Calu3 (cell line): ENCODE results near the gene H1-8. TPM values are rescaled to one million over a fixed set of nuclear protein-coding genes. Genes with fewer than 3 reads are reported as not detected.

Experiments
- BruUV-seq: library from RNA; stranded (reverse); fragments of 400-500 nt; replicated peaks from 2 replicates; lab custom pipeline; 2021; lab: Mats Ljungman, UMichigan
- CTCF ChIA-PET: fragments of 300-600 bp; sonication (Branson Sonifier 250); formaldehyde crosslinking; loops from one replicate; lab custom pipeline; 2022; ENCODE audit warnings: antibody characterized with exemption; lab: Charles Lee
- DNase-seq: peaks from one replicate; pipeline ENCODE4 v3.0.0; 2022
- H3K27ac Mint-ChIP-seq: one replicate; pipeline ENCODE4 v1.8.0; 2022; ENCODE audit warnings: mixed read lengths; ENCODE audit not compliant: unreplicated experiment
- H3K27me3 Mint-ChIP-seq: one replicate; pipeline ENCODE4 v1.8.0; 2022; ENCODE audit warnings: mixed read lengths; ENCODE audit not compliant: unreplicated experiment
- H3K36me3 Mint-ChIP-seq: one replicate; pipeline ENCODE4 v1.8.0; 2022; ENCODE audit warnings: mild to moderate bottlenecking, moderate library complexity, mixed read lengths; ENCODE audit not compliant: insufficient read depth, unreplicated experiment
- H3K4me1 Mint-ChIP-seq: one replicate; pipeline ENCODE4 v1.8.0; 2022; ENCODE audit warnings: mild to moderate bottlenecking, low read depth, mixed read lengths; ENCODE audit not compliant: unreplicated experiment
- H3K4me3 Mint-ChIP-seq: one replicate; pipeline ENCODE4 v1.8.0; 2022; ENCODE audit warnings: mild to moderate bottlenecking, low read depth, moderate library complexity, mixed read lengths; ENCODE audit not compliant: unreplicated experiment
- H3K9me3 Mint-ChIP-seq: one replicate; pipeline ENCODE4 v1.8.0; 2022; ENCODE audit warnings: low read depth, mixed read lengths; ENCODE audit not compliant: unreplicated experiment
- intact Hi-C: fragments of 100-400 bp; cut with micrococcal nuclease; formaldehyde crosslinking; loops from one replicate; pipeline ENCODE4 v1.10.0; 2022; ENCODE audit not compliant: unreplicated experiment
- total RNA-seq: library from RNA; stranded (reverse); gene quantifications from 2 replicates; pipeline ENCODE4 v1.2.3, GENCODE V29; 2022
- TF ChIP-seq, protein P1 (sequence below): fragments of 200-600 bp; IDR thresholded peaks from one replicate; pipeline ENCODE4 v1.8.0; 2022; ENCODE audit warnings: antibody characterized with exemption; ENCODE audit not compliant: unreplicated experiment

The H1-8 gene
- total RNA-seq, 1 experiment from 2014 or later: not detected

DNA sequence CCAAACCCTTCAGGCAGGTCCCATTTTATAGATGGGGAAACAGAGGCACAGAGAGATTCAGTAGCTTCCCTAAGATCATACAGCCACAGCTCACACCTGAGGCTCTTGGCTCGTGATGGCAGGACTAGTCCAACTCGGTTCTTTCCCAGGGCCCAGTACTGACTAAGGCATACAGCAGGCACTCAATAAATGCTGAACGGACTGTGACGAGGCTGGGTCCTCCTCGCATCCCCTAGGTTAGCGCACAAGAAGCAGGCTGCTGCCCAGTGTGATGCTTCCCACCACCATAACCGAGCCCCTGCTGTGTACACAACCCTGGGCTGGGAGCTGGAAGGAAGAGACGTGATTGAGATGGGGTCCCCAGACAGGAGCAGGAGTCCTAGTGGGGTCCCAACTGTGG is 38.6 kb downstream of the H1-8 start:
- no peak overlapping the region for H3K4me3 Mint-ChIP-seq
- H3K27ac Mint-ChIP-seq: no peak overlapping the region
- H3K36me3 Mint-ChIP-seq: no peaks in the 10 kb centered on the region
- H3K27me3 Mint-ChIP-seq: no peaks in the 10 kb centered on the region
- TF ChIP-seq, protein P1, sequence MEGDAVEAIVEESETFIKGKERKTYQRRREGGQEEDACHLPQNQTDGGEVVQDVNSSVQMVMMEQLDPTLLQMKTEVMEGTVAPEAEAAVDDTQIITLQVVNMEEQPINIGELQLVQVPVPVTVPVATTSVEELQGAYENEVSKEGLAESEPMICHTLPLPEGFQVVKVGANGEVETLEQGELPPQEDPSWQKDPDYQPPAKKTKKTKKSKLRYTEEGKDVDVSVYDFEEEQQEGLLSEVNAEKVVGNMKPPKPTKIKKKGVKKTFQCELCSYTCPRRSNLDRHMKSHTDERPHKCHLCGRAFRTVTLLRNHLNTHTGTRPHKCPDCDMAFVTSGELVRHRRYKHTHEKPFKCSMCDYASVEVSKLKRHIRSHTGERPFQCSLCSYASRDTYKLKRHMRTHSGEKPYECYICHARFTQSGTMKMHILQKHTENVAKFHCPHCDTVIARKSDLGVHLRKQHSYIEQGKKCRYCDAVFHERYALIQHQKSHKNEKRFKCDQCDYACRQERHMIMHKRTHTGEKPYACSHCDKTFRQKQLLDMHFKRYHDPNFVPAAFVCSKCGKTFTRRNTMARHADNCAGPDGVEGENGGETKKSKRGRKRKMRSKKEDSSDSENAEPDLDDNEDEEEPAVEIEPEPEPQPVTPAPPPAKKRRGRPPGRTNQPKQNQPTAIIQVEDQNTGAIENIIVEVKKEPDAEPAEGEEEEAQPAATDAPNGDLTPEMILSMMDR: no peak
- DNase-seq: no peak
- BruUV-seq: no TSS peak
- no peaks in the 10 kb centered on the region for H3K4me1 Mint-ChIP-seq
- no peaks in the 10 kb centered on the region for H3K9me3 Mint-ChIP-seq
- CTCF ChIA-PET: no interaction called here
- intact Hi-C loops: no loop called here

DNA sequence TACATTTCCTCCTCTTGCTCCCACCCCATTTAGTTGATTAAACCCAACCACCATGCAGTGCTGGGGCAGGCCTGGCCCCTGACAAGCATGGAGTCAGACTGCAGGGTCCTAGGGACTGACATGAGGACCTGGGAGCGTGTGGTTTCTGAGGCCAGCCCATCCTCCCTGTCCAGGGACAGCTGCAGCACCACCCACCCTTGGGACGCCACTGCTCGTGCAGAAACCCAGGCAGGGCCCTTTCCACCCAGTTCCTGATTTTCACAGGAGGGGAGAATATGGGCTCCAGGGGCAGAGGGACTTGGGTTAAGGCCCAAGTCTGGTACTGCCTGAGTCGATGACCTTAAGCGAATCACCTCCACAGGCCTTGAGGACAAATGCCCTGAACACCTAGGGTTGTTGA is 39.8 kb downstream of the H1-8 start:
- Mint-ChIP-seq H3K4me3 (no peak overlapping the region), H3K27ac (no peak overlapping the region), H3K9me3 (no peaks in the 10 kb centered on the region), H3K4me1 (no peaks in the 10 kb centered on the region), H3K36me3 (no peaks in the 10 kb centered on the region), H3K27me3 (no peaks in the 10 kb centered on the region)
- intact Hi-C loops: no loop called here
- BruUV-seq: no TSS peak
- CTCF ChIA-PET: interaction anchor here (1.1 kb wide), 1 partner anchor 9 kb away, joined by 3 read pairs; no protein-coding TSS in a partner anchor
- TF ChIP-seq, protein P1: no peak
- DNase-seq: no peak

DNA sequence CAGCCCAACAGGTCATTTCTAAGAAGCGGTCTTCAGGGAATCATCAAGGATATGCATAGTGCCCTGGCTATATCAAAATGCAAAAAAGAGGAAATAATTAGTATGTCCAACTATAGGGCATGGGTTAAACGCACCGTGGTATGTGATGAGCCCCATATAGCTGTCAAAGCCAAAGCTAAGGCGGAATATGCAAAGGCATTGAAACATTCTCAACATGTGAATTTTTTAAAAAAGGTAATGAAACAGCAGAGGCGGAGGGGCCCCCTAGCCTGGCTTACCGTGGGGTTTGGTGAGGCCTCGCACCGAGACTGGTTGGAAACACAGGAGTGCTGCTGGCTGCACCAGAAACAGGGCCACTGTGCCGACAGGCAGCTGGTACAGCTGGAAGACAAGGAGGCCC is 40.3 kb downstream of the H1-8 start:
- H3K4me3 Mint-ChIP-seq: no peak overlapping the region
- BruUV-seq: no TSS peak
- no peaks in the 10 kb centered on the region for H3K27me3 Mint-ChIP-seq
- intact Hi-C loops: no loop called here
- DNase-seq: no peak
- CTCF ChIA-PET: no interaction called here
- no peaks in the 10 kb centered on the region for H3K4me1 Mint-ChIP-seq
- H3K36me3 Mint-ChIP-seq: no peaks in the 10 kb centered on the region
- no peaks in the 10 kb centered on the region for H3K9me3 Mint-ChIP-seq
- TF ChIP-seq, protein P1: no peak
- H3K27ac Mint-ChIP-seq: no peak overlapping the region

DNA sequence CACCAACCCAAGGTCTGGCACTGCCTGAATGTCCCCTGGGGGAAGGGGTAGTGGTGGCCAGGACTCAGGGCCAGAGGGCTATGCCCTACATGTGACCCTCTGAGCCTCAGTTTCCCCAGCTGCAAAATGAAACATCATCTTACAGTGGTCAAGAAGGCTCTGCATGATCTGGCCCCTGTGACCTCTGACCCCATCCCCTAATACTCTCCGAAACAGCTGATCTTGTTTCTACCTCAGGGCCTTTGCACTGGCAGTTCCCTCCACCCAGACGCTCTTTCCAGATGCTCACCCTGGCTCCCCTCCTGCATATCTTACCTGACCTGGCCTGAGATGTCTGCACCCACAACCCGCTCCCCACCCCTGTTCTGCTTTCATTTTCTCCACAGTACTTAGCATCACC is 41.7 kb downstream of the H1-8 start:
- H3K4me3 Mint-ChIP-seq: no peak overlapping the region
- intact Hi-C loops: no loop called here
- DNase-seq: no peak
- H3K36me3 Mint-ChIP-seq: no peaks in the 10 kb centered on the region
- BruUV-seq: no TSS peak
- no peaks in the 10 kb centered on the region for H3K9me3 Mint-ChIP-seq
- no peaks in the 10 kb centered on the region for H3K4me1 Mint-ChIP-seq
- H3K27ac Mint-ChIP-seq: no peak overlapping the region
- TF ChIP-seq, protein P1: no peak
- H3K27me3 Mint-ChIP-seq: no peaks in the 10 kb centered on the region
- CTCF ChIA-PET: no interaction called here
